GOT3 (cell line): Measurements from ENCODE around the gene GALNT16.

Experiments
- DNase-seq: peaks from one replicate; lab custom pipeline; 2025; ENCODE audit warnings: mixed read lengths; lab: John Stamatoyannopoulos, UW

Gene GALNT16

GRCh38 chr14:69405762-69406161 is 145.8 kb downstream of the GALNT16 start:
- no peak for DNase-seq
